GM12878 (cell line): ENCODE results near the gene NTSR1.

ENCODE experiments used
- CREB1 ChIP-seq: IDR thresholded peaks from 2 replicates; pipeline ENCODE4 v1.6.1; 2012; ENCODE audit warnings: low read depth, mild to moderate bottlenecking, inconsistent platforms
- MYC ChIP-seq: IDR thresholded peaks from 2 replicates; pipeline ENCODE4 v1.6.1; 2011; ENCODE audit warnings: mild to moderate bottlenecking, low read length, moderate library complexity, inconsistent platforms; ENCODE audit not compliant: insufficient read depth, insufficient replicate concordance, insufficient read length, severe bottlenecking
- SIN3A ChIP-seq: IDR thresholded peaks from 2 replicates; pipeline ENCODE4 v1.6.1; 2012; ENCODE audit warnings: low read depth, low read length, improper control_type of control experiment
- TAF1 ChIP-seq: IDR thresholded peaks from 2 replicates; pipeline ENCODE4 v1.6.1; 2011; ENCODE audit warnings: mild to moderate bottlenecking, low read depth, low read length, borderline replicate concordance

GRCh38 chr20:62741191-62741691 lies 32.6 kb downstream of the NTSR1 start:
- no peak for TF ChIP-seq CREB1
- TF ChIP-seq TAF1: no peak
- no peak for TF ChIP-seq SIN3A
- no peak for TF ChIP-seq MYC
